NB4 (cell line): ENCODE data around the gene OXA1L.

Source experiments
- CTCF ChIP-seq: IDR thresholded peaks from one replicate; pipeline ENCODE4 v1.5.1; 2012; ENCODE audit warnings: low read depth, low read length
- POLR2A ChIP-seq: IDR thresholded peaks from 2 replicates; pipeline ENCODE4 v1.6.1; 2011; ENCODE audit warnings: mild to moderate bottlenecking; ENCODE audit not compliant: insufficient read length; ENCODE audit errors: extremely low read depth

GRCh38 chr14:22778084-22778483 is 11.6 kb downstream of the OXA1L start:
- TF ChIP-seq CTCF: no peak
- no peak for TF ChIP-seq POLR2A
